HEK293T (cell line): ENCODE results near the gene ARMC5.

ENCODE experiments used
- ELF4 ChIP-seq: fragments of 450-650 bp; IDR thresholded peaks from 2 replicates; pipeline ENCODE4 v1.6.1; 2017; ENCODE audit warnings: antibody characterized with exemption
- FOXA1 ChIP-seq: fragments of 450-650 bp; IDR thresholded peaks from 2 replicates; pipeline ENCODE4 v1.6.1; 2016; ENCODE audit warnings: mild to moderate bottlenecking
- NFRKB ChIP-seq: fragments of 450-650 bp; IDR thresholded peaks from 2 replicates; pipeline ENCODE4 v1.6.1; 2016; ENCODE audit warnings: mild to moderate bottlenecking, moderate library complexity

DNA sequence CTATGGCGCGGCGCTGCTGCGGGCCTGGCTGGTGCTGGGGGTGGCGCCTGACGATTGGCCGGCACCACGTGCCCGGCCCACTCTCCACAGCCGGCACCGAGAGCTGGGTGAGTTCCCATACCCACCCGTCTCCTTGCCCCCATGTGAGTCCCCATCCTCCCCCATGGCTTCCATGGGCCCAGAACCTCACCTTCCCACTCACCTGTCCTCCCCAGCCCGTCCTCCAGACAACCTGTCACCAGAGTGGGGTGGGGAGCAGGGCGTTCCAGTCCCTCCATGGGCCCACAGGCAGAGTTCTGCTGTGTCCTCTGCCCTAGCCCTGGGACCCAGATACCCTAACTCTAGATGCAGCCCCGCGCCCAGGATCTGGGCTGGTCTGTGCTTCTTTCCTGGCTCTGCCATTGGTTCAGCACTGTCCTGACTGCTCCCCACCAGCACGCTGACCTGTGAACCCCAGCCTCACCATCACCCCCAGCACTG, 5.5 kb downstream of the ARMC5 start:
- TF ChIP-seq FOXA1 (no peak), NFRKB (no peak), ELF4 (no peak)
